Measurements from ENCODE around the gene CELF2. TPM values are rescaled to one million over a fixed set of nuclear protein-coding genes. Genes with fewer than 3 reads are reported as not detected.

The CELF2 gene
- total RNA-seq, 2 donors from 2014 or later = 10.4 to 11.2 TPM

- no peak overlapping the region for H3K4me3 ChIP-seq
- H3K27me3 ChIP-seq = peaks cover 0 to 4% of the 10 kb centered on the region in 2 donors
- no peaks in the 10 kb centered on the region for H3K36me3 ChIP-seq (replicated peaks in 1 of 2; ENCODE audit: insufficient read depth in 1 of 2, low read depth in 2 of 2)
- 28 to 39% methylated on average over 3 of the region's 3 CpGs for WGBS, 2 donors
- DNase-seq (no peak), ATAC-seq (no peak)
- no peak overlapping the region for H3K27ac ChIP-seq
- intact Hi-C loops (cut with DNase I) = no loop called here
- H3K9me3 ChIP-seq = no peaks in the 10 kb centered on the region
- no peak for TF ChIP-seq CTCF (IDR thresholded peaks at IDR 0.05)
- no peak for TF ChIP-seq POLR2A (IDR thresholded peaks at IDR 0.05)
- H3K4me1 ChIP-seq = no peaks in the 10 kb centered on the region
Observed at GRCh38 chr10:11011984-11012383, 5.7 kb upstream of the CELF2 start.

- ATAC-seq = no peak
- WGBS, 2 donors = 45 to 48% methylated on average over 15 of the region's 15 CpGs
- Histone ChIP-seq H3K36me3 (replicated peaks in 1 of 2; ENCODE audit: insufficient read depth in 1 of 2, low read depth in 2 of 2) (no peaks in the 10 kb centered on the region), H3K4me1 (peaks cover 6% of the 10 kb centered on the region), H3K27me3 (peaks cover 0 to 8% of the 10 kb centered on the region in 2 donors), H3K9me3 (no peaks in the 10 kb centered on the region), H3K27ac (no peak overlapping the region), H3K4me3 (no peak overlapping the region)
- intact Hi-C loops (cut with DNase I) = no loop called here
- no peak for DNase-seq
- no peak for TF ChIP-seq CTCF (IDR thresholded peaks at IDR 0.05)
- TF ChIP-seq POLR2A (IDR thresholded peaks at IDR 0.05) = no peak
Observed at GRCh38 chr10:11012421-11013295, 5.0 kb upstream of the CELF2 start.

- TF ChIP-seq CTCF (IDR thresholded peaks at IDR 0.05) (no peak), POLR2A (IDR thresholded peaks at IDR 0.05) (no peak)
- peaks cover 13% of the 10 kb centered on the region for H3K4me1 ChIP-seq
- no peak overlapping the region for H3K27ac ChIP-seq
- peaks cover 0 to 8% of the 10 kb centered on the region in 2 donors for H3K27me3 ChIP-seq
- WGBS, 2 donors = 65 to 71% methylated on average over 3 of the region's 3 CpGs
- H3K4me3 ChIP-seq = no peak overlapping the region
- H3K9me3 ChIP-seq = no peaks in the 10 kb centered on the region
- intact Hi-C loops (cut with DNase I) = no loop called here
- DNase-seq (no peak), ATAC-seq (no peak)
- H3K36me3 ChIP-seq (replicated peaks in 1 of 2; ENCODE audit: insufficient read depth in 1 of 2, low read depth in 2 of 2) = no peaks in the 10 kb centered on the region
Observed at GRCh38 chr10:11013836-11014235, 3.8 kb upstream of the CELF2 start.

- TF ChIP-seq CTCF (IDR thresholded peaks at IDR 0.05) (no peak), POLR2A (IDR thresholded peaks at IDR 0.05) (no peak)
- Histone ChIP-seq H3K9me3 (no peaks in the 10 kb centered on the region), H3K27me3 (peaks cover 0 to 8% of the 10 kb centered on the region in 2 donors), H3K4me1 (peaks cover 17% of the 10 kb centered on the region), H3K4me3 (no peak overlapping the region), H3K27ac (no peak overlapping the region), H3K36me3 (replicated peaks in 1 of 2; ENCODE audit: insufficient read depth in 1 of 2, low read depth in 2 of 2) (no peaks in the 10 kb centered on the region)
- WGBS, 2 donors = 71 to 75% methylated on average over 14 of the region's 14 CpGs
- DNase-seq (no peak), ATAC-seq (no peak)
- intact Hi-C loops (cut with DNase I) = no loop called here
Observed at GRCh38 chr10:11014671-11015445, 2.8 kb upstream of the CELF2 start.

Data from body of pancreas (tissue), 4 donors.